Immature natural killer cell (primary cell): ENCODE results near the gene PSMF1. TPM values are rescaled to one million over a fixed set of nuclear protein-coding genes. Genes with fewer than 3 reads are reported as not detected.

ENCODE experiments used
- DNase-seq, 3 donors: peaks; one replicate each; pipeline ENCODE4 v3.0.0; 2022; ENCODE audit warnings: mixed read lengths in 1 of 3
- H3K27ac Mint-ChIP-seq, 6 donors: one replicate each; pipeline ENCODE4 v1.8.0; 2020; ENCODE audit warnings: mixed read lengths in 6 of 6, mild to moderate bottlenecking in 5 of 6, inconsistent platforms in 4 of 6, moderate library complexity in 3 of 6
- H3K27me3 Mint-ChIP-seq, 3 donors: one replicate each; pipeline ENCODE4 v1.8.0; 2020 to 2021; ENCODE audit warnings: low read depth in 3 of 3, mild to moderate bottlenecking in 3 of 3, mixed read lengths in 3 of 3, moderate library complexity in 3 of 3, inconsistent platforms in 1 of 3
- H3K36me3 Mint-ChIP-seq, 3 donors: one replicate each; pipeline ENCODE4 v1.8.0; 2020; ENCODE audit warnings: mixed read lengths in 3 of 3, inconsistent platforms in 2 of 3, mild to moderate bottlenecking in 2 of 3
- H3K4me1 Mint-ChIP-seq, 2 donors: one replicate each; pipeline ENCODE4 v1.8.0; 2020; ENCODE audit warnings: inconsistent platforms in 2 of 2, mild to moderate bottlenecking in 2 of 2, mixed read lengths in 2 of 2, moderate library complexity in 1 of 2
- H3K4me3 Mint-ChIP-seq, 5 donors: one replicate each; pipeline ENCODE4 v1.8.0; 2020; ENCODE audit warnings: mild to moderate bottlenecking in 5 of 5, mixed read lengths in 5 of 5, inconsistent platforms in 3 of 5, moderate library complexity in 3 of 5
- H3K9me3 Mint-ChIP-seq, 6 donors: one replicate each; pipeline ENCODE4 v1.8.0; 2020; ENCODE audit warnings: mild to moderate bottlenecking in 6 of 6, mixed read lengths in 6 of 6, inconsistent platforms in 4 of 6, moderate library complexity in 3 of 6
- polyA plus RNA-seq, 3 donors: library from polyadenylated mRNA; unstranded; fragments of 300-500 nt; fragmentation: Illumina TruSeq; gene quantifications; one replicate each; pipeline ENCODE4 v1.2.3, GENCODE V29; 2021

PSMF1 gene
- polyA plus RNA-seq, 3 donors from 2014 or later, result 87.6 to 172 (median 140) TPM

- H3K9me3 Mint-ChIP-seq, result peaks cover 7 to 21% (median 9%) of the 10 kb centered on the region in 6 donors
- H3K4me3 Mint-ChIP-seq, result no peak overlapping the region
- H3K36me3 Mint-ChIP-seq, result peaks cover 0 to 12% (median 0%) of the 10 kb centered on the region in 3 donors
- peaks cover 0 to 2% of the 10 kb centered on the region in 2 donors for H3K4me1 Mint-ChIP-seq
- H3K27ac Mint-ChIP-seq, result no peak overlapping the region
- no peak for DNase-seq
- peaks cover 1 to 4% (median 2%) of the 10 kb centered on the region in 3 donors for H3K27me3 Mint-ChIP-seq
Measured at GRCh38 chr20:1105599-1106194, 12.7 kb upstream of the PSMF1 start.

GRCh38 chr20:1107176-1107575 is 11.2 kb upstream of the PSMF1 start:
- Mint-ChIP-seq H3K9me3 (peaks cover 5 to 13% (median 7%) of the 10 kb centered on the region in 6 donors), H3K27ac (no peak overlapping the region), H3K4me3 (no peak overlapping the region), H3K36me3 (peaks cover 0 to 9% (median 0%) of the 10 kb centered on the region in 3 donors), H3K4me1 (peaks cover 0 to 2% of the 10 kb centered on the region in 2 donors), H3K27me3 (peaks cover 1 to 4% (median 2%) of the 10 kb centered on the region in 3 donors)
- no peak for DNase-seq

GRCh38 chr20:1108437-1108920 is 9.9 kb upstream of the PSMF1 start:
- H3K4me1 Mint-ChIP-seq, result peaks cover 0 to 2% of the 10 kb centered on the region in 2 donors
- no peak overlapping the region for H3K27ac Mint-ChIP-seq
- peaks cover 0 to 4% (median 0%) of the 10 kb centered on the region in 3 donors for H3K36me3 Mint-ChIP-seq
- no peak overlapping the region for H3K4me3 Mint-ChIP-seq
- H3K9me3 Mint-ChIP-seq, result peaks cover 0 to 2% (median 0%) of the 10 kb centered on the region in 6 donors
- DNase-seq, result peak; percentile 26 to 36 (median 26)
- H3K27me3 Mint-ChIP-seq, result peaks cover 0 to 2% (median 2%) of the 10 kb centered on the region in 3 donors

GRCh38 chr20:1112908-1113307 is 5.5 kb upstream of the PSMF1 start:
- H3K36me3 Mint-ChIP-seq, result no peaks in the 10 kb centered on the region
- DNase-seq, result no peak
- peaks cover 15 to 17% of the 10 kb centered on the region in 2 donors for H3K4me1 Mint-ChIP-seq
- no peaks in the 10 kb centered on the region for H3K9me3 Mint-ChIP-seq
- peaks cover 0 to 6% (median 0%) of the 10 kb centered on the region in 3 donors for H3K27me3 Mint-ChIP-seq
- no peak overlapping the region for H3K4me3 Mint-ChIP-seq
- no peak overlapping the region for H3K27ac Mint-ChIP-seq

GRCh38 chr20:1118004-1118335 is 432 bp upstream of the PSMF1 start:
- peaks cover 0 to 6% (median 0%) of the 10 kb centered on the region in 3 donors for H3K27me3 Mint-ChIP-seq
- no peaks in the 10 kb centered on the region for H3K9me3 Mint-ChIP-seq
- H3K36me3 Mint-ChIP-seq, result peaks cover 0 to 5% (median 4%) of the 10 kb centered on the region in 3 donors
- DNase-seq, result peak in 1 of 3 donors; percentile 3
- peaks cover 56 to 61% of the 10 kb centered on the region in 2 donors for H3K4me1 Mint-ChIP-seq
- peak overlapping the region; percentile 79 to 94 (median 91) for H3K27ac Mint-ChIP-seq
- peak overlapping the region; percentile 86 to 97 (median 93) for H3K4me3 Mint-ChIP-seq

- Mint-ChIP-seq H3K4me3 (peak overlapping the region; percentile 86 to 97 (median 93)), H3K4me1 (peaks cover 65 to 72% of the 10 kb centered on the region in 2 donors), H3K9me3 (no peaks in the 10 kb centered on the region), H3K27me3 (peaks cover 0 to 6% (median 0%) of the 10 kb centered on the region in 3 donors), H3K27ac (peak overlapping the region; percentile 79 to 94 (median 91)), H3K36me3 (peaks cover 0 to 13% (median 4%) of the 10 kb centered on the region in 3 donors)
- no peak for DNase-seq
Measured at GRCh38 chr20:1119128-1119505, 715 bp downstream of the PSMF1 start.

- H3K9me3 Mint-ChIP-seq, result no peaks in the 10 kb centered on the region
- H3K36me3 Mint-ChIP-seq, result peaks cover 0 to 15% (median 4%) of the 10 kb centered on the region in 3 donors
- peaks cover 65 to 76% of the 10 kb centered on the region in 2 donors for H3K4me1 Mint-ChIP-seq
- DNase-seq, result no peak
- H3K27ac Mint-ChIP-seq, result peak overlapping the region; percentile 79 to 94 (median 91)
- peaks cover 0 to 6% (median 0%) of the 10 kb centered on the region in 3 donors for H3K27me3 Mint-ChIP-seq
- H3K4me3 Mint-ChIP-seq, result peak overlapping the region; percentile 86 to 97 (median 93)
Measured at GRCh38 chr20:1119524-1119923, 1.1 kb downstream of the PSMF1 start.

- H3K9me3 Mint-ChIP-seq, result no peaks in the 10 kb centered on the region
- peaks cover 0 to 31% (median 11%) of the 10 kb centered on the region in 3 donors for H3K36me3 Mint-ChIP-seq
- H3K27ac Mint-ChIP-seq, result peak overlapping the region in 5 of 6 donors; percentile 51 to 82 (median 76)
- H3K27me3 Mint-ChIP-seq, result peaks cover 0 to 6% (median 0%) of the 10 kb centered on the region in 3 donors
- DNase-seq, result no peak
- peaks cover 67 to 90% of the 10 kb centered on the region in 2 donors for H3K4me1 Mint-ChIP-seq
- peak overlapping the region in 4 of 5 donors; percentile 12 to 97 (median 71) for H3K4me3 Mint-ChIP-seq
Measured at GRCh38 chr20:1121429-1121828, 3.0 kb downstream of the PSMF1 start.

- Mint-ChIP-seq H3K9me3 (no peaks in the 10 kb centered on the region), H3K27me3 (peaks cover 0 to 2% (median 0%) of the 10 kb centered on the region in 3 donors), H3K4me3 (peak overlapping the region in 3 of 5 donors; percentile 11 to 26 (median 16)), H3K27ac (peak overlapping the region; percentile 5 to 75 (median 58)), H3K36me3 (peaks cover 8 to 39% (median 19%) of the 10 kb centered on the region in 3 donors), H3K4me1 (peaks cover 57 to 82% of the 10 kb centered on the region in 2 donors)
- DNase-seq, result no peak
Measured at GRCh38 chr20:1122388-1123315, 4.2 kb downstream of the PSMF1 start.

GRCh38 chr20:1123666-1124065 is 5.3 kb downstream of the PSMF1 start:
- peaks cover 0 to 2% (median 0%) of the 10 kb centered on the region in 3 donors for H3K27me3 Mint-ChIP-seq
- H3K27ac Mint-ChIP-seq, result peak overlapping the region in 2 of 6 donors; percentile 12 to 49
- peaks cover 14 to 45% (median 24%) of the 10 kb centered on the region in 3 donors for H3K36me3 Mint-ChIP-seq
- peaks cover 48 to 73% of the 10 kb centered on the region in 2 donors for H3K4me1 Mint-ChIP-seq
- no peak for DNase-seq
- no peaks in the 10 kb centered on the region for H3K9me3 Mint-ChIP-seq
- H3K4me3 Mint-ChIP-seq, result peak overlapping the region in 1 of 5 donors; percentile 46

- no peaks in the 10 kb centered on the region for H3K9me3 Mint-ChIP-seq
- peaks cover 0 to 2% (median 0%) of the 10 kb centered on the region in 3 donors for H3K27me3 Mint-ChIP-seq
- H3K27ac Mint-ChIP-seq, result no peak overlapping the region
- H3K4me3 Mint-ChIP-seq, result no peak overlapping the region
- DNase-seq, result no peak
- H3K4me1 Mint-ChIP-seq, result peaks cover 41 to 68% of the 10 kb centered on the region in 2 donors
- H3K36me3 Mint-ChIP-seq, result peaks cover 17 to 50% (median 27%) of the 10 kb centered on the region in 3 donors
Measured at GRCh38 chr20:1124421-1124820, 6.0 kb downstream of the PSMF1 start.

- peaks cover 33 to 65% of the 10 kb centered on the region in 2 donors for H3K4me1 Mint-ChIP-seq
Measured at GRCh38 chr20:1125277-1125676, 6.9 kb downstream of the PSMF1 start.

GRCh38 chr20:1127840-1128239 is 9.4 kb downstream of the PSMF1 start:
- H3K4me1 Mint-ChIP-seq, result peaks cover 24 to 67% of the 10 kb centered on the region in 2 donors
- H3K36me3 Mint-ChIP-seq, result peaks cover 36 to 65% (median 38%) of the 10 kb centered on the region in 3 donors
- no peak for DNase-seq
- no peak overlapping the region for H3K27ac Mint-ChIP-seq
- H3K4me3 Mint-ChIP-seq, result no peak overlapping the region
- no peaks in the 10 kb centered on the region for H3K9me3 Mint-ChIP-seq
- no peaks in the 10 kb centered on the region for H3K27me3 Mint-ChIP-seq

More at GRCh38 chr20:1125277-1125676, 6.9 kb downstream of the PSMF1 start:
- H3K27me3 Mint-ChIP-seq, result no peaks in the 10 kb centered on the region
- no peak for DNase-seq
- no peak overlapping the region for H3K4me3 Mint-ChIP-seq
- H3K27ac Mint-ChIP-seq, result no peak overlapping the region
- no peaks in the 10 kb centered on the region for H3K9me3 Mint-ChIP-seq
- H3K36me3 Mint-ChIP-seq, result peaks cover 22 to 56% (median 33%) of the 10 kb centered on the region in 3 donors
